ENCODE results near the gene CPT1B. TPM values are rescaled to one million over a fixed set of nuclear protein-coding genes. Genes with fewer than 3 reads are reported as not detected.
A peak's percentile ranks its signal among the peaks of the same experiment; 100 is the strongest.

Gene CPT1B
- total RNA-seq, 4 donors from 2014 or later: 4.7 to 12.0 (median 6.8) TPM

DNA sequence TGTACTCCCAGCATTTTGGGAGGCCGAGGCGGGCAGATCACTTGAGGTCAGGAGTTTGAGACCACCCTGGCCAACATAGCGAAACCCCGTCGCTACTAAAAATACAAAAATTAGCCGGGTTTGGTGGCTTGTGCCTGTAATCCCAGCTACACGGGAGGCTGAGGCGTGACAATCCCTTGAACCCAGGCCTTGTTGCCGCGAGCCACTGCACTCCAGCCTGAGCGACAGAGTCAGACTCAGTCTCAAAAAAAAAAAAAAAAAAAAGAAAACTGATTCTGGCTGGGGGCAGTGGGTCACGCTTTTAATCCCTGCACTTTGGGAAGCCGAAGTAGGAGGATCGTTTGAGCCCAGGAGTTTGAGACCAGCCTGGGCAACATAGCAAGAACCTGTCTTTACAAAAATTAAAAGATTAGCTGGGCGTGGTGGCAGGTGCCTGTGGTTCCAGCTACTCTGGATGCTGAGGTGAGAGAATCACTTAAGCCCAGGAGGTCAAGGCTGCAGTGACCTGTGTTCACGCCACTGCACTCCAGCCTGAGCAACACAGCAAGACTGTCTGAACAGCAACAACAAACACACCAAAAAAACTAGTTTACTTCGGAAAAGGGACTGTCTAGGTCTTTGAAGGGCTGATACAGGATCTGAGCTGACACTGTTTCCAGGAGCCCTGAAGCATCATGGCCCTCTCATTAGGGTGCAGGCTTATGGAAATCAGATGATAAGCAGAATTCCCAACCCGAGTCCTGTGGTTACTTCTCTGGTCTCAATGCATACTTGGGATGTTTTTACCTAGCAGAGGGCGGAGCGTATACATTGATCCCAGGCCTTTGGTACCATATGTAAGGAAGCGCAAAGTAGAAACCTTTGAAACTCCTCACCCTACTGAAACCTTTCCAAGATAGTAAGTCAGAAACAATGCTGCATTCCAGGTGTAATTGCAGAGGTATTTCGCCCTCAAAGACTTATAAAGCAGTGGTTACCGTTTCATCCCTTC is 6.2 kb upstream of the CPT1B start:
- intact Hi-C loops (cut with DNase I; ENCODE audit: low total_unique reads): no loop called here
- TF ChIP-seq POLR2A (IDR thresholded peaks at IDR 0.05): no peak
- TF ChIP-seq, protein P1, sequence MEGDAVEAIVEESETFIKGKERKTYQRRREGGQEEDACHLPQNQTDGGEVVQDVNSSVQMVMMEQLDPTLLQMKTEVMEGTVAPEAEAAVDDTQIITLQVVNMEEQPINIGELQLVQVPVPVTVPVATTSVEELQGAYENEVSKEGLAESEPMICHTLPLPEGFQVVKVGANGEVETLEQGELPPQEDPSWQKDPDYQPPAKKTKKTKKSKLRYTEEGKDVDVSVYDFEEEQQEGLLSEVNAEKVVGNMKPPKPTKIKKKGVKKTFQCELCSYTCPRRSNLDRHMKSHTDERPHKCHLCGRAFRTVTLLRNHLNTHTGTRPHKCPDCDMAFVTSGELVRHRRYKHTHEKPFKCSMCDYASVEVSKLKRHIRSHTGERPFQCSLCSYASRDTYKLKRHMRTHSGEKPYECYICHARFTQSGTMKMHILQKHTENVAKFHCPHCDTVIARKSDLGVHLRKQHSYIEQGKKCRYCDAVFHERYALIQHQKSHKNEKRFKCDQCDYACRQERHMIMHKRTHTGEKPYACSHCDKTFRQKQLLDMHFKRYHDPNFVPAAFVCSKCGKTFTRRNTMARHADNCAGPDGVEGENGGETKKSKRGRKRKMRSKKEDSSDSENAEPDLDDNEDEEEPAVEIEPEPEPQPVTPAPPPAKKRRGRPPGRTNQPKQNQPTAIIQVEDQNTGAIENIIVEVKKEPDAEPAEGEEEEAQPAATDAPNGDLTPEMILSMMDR (IDR thresholded peaks at IDR 0.05): no peak
- H3K4me3 ChIP-seq (ENCODE audit: low read depth, poor library complexity, severe bottlenecking): no peak overlapping the region
- 91 to 95% methylated on average over 23 of the region's 23 CpGs for WGBS, 2 donors
- no peak for DNase-seq (ENCODE audit: low spot score in 2 of 2)

DNA sequence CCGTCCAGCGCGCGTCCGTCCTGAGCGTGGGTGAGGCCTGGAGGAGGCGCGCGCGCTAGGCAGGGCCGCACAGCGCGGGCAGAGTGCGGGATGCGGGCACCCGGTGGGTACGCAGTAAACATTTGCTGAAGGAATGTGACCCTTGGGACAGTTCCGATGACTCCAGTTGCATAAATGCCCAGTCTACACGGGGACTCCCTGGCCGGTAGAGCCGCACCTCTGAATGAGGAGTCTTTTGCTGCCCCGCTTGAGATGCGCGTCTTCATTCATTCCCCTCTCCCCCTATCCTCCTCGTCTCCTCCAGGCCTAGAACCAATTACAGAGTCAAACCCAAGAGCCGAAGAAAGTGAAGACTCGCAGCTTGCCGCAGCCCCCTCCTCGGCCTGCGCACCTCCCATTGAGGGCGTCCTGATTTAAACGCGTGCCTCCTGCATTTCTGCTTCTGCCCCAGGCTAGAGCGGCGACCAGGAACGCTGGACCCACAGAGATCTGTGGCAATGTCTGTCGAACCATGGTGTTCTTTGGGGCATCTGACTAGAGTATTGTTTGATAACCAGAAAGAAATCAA is 5.2 kb upstream of the CPT1B start:
- H3K4me3 ChIP-seq (ENCODE audit: low read depth, poor library complexity, severe bottlenecking): peak overlapping the region; percentile 44
- DNase-seq (ENCODE audit: low spot score in 2 of 2): no peak
- intact Hi-C loops (cut with DNase I; ENCODE audit: low total_unique reads): no loop called here
- TF ChIP-seq POLR2A (IDR thresholded peaks at IDR 0.05): no peak
- TF ChIP-seq, protein P1 (IDR thresholded peaks at IDR 0.05): no peak
- WGBS, 2 donors: 5 to 6% methylated on average over 29 to 37 of the region's 37 CpGs

DNA sequence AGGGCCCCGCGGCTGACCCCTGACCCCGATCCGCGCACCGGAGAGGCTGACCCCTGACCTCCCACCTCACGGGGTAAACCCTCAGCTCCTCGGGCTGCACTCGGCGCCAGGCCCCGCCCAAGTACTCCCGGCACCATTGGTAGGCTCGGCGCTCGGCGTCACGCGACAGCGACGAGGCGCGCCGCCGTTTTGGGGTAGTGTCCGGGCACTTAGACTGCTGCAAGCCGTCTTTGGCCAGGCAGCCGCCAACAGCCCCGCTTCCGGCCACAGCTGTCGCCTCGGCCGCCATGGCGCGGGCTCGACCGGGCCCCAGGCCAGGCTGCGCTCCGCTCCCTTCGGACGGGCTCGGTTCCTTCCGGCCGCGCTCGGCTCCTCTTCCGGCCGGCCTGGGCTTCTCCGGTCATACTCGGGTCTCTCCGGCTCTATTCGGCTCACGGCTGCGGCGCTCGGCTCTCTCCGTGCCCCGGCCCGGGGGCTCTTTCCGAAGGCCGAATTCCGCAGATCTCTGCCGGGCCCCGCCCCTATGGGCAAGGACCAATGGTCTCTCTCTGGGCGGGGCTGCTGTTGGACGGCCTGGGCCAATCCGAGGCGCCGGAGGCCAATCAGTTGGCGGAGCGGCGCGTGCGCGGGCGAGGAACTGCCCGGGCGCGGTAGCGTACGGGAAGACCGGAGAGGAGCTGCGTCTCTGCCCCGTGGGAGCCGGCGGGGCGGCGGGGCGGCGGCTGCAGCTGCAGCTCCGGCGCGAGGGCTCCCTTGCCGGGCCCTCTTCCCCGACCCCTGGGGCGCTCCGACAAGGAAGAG is 4.5 kb upstream of the CPT1B start, which contains the start of gene CHKB:
Gene CHKB (minus strand): TSS at position 357 of the 801 bp plus-strand sequence. CDS start 68 bp downstream, at position 289.
- H3K4me3 ChIP-seq (ENCODE audit: low read depth, poor library complexity, severe bottlenecking): peak within 1 kb of the TSS; percentile 51
- intact Hi-C loops (cut with DNase I; ENCODE audit: low total_unique reads): no loop called here
- 0% methylated on average over 57 to 65 of the region's 96 CpGs for WGBS, 2 donors
- TF ChIP-seq, protein P1 (IDR thresholded peaks at IDR 0.05): no peak
- TF ChIP-seq POLR2A (IDR thresholded peaks at IDR 0.05): peak in 1 of 2 donors; percentile 44
- peak; percentile 97 to 99 for DNase-seq (ENCODE audit: low spot score in 2 of 2)

DNA sequence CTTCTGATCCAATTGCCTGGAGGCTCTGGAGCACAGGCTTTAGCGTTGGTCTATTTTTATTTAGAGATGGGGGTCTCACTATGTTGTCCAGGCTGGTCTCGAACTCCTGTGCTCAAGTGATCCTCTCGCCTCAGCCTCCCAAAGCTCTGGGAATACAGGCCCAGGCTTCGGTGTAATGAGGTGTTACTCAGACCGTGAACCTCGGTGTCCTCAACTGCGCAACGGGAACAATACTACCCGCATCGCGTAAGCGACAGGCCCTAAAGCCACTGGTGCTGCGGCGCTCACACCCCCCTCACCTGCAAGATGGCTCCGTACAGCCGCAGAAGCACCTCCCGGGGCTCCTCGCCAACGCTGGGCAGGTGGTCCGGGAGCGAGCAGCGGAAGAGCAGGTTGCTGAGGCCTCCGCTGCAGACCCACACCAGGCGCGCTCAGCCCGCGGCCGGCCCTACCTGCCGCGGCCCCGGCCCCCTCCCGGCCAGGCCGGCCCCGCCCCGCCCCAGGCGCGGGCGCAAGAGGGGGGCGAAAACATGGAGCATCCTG is 3.8 kb upstream of the CPT1B start:
- TF ChIP-seq POLR2A (IDR thresholded peaks at IDR 0.05): no peak
- TF ChIP-seq, protein P1 (IDR thresholded peaks at IDR 0.05): no peak
- peak overlapping the region; percentile 51 for H3K4me3 ChIP-seq (ENCODE audit: low read depth, poor library complexity, severe bottlenecking)
- DNase-seq (ENCODE audit: low spot score in 2 of 2): no peak
- intact Hi-C loops (cut with DNase I; ENCODE audit: low total_unique reads): no loop called here
- 10 to 13% methylated on average over 17 to 28 of the region's 39 CpGs for WGBS, 2 donors

Data from lower leg skin (tissue), 4 donors.